Measurements from ENCODE around the gene EPB41L4B.
A peak's percentile ranks its signal among the peaks of the same experiment; 100 is the strongest.

Gene EPB41L4B

DNA sequence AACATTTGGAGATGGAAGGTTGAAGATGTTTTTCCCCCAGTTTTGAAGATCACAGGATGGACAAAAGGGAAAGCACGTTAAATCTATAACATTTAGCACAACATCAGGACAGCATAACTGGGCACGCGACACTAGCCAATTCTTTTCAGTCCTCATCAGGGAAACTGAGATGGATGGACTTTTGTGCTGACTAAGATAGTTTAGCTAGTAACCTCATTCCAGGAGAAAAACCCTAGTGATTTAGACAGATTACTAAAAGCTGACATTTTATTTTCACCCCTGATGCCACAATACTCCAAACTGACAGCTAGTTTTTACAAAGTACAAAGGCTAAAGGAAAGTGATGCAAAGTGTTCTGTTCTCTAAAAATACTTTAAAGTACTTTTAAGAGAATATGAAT is 53.3 kb downstream of the EPB41L4B start:
- DNase-seq = no peak

GRCh38 chr9:109264877-109265587 is 55.8 kb downstream of the EPB41L4B start:
- DNase-seq = no peak

DNA sequence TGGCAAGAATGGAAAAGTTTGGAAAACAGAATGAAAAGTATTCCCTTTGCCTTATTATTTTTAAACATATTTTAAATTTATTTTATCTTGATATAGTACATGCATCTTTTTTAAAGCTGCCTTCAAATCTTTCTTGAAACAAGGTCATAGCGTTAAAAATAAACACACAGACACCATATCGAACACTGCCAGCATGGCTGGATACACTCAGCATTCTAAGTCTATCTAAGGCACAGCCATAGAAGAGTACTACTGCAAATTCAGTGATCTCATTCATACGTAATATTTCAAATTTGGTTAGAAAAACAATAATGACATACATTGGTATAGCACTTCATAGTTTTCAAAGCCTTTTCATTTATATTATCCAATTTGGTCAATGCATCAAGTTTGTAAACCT is 57.5 kb downstream of the EPB41L4B start:
- no peak for DNase-seq

GRCh38 chr9:109258481-109259302 is 62.2 kb downstream of the EPB41L4B start:
- no peak for DNase-seq

- DNase-seq = no peak
These were observed 64.5 kb downstream of the EPB41L4B start for GRCh38 chr9:109256336-109256735.

DNA sequence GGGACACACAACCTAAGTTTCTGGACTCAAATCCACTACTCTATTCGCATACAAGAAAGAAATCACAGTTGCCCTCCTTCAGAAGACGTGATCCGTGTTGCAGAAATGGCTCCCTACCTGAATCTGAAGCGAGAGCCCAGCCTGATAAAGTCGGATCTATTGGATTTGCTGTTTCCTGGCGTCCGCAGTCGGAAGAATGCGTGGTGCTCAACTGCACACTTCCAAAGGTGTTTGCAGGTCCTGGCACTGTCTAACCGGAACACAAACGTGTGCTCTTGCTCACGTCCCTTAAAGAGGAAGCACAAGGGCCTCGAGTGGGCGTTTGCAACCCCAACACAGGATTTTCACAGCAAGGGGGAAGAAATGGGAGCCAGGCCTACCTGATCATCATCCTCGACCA is 65.5 kb downstream of the EPB41L4B start:
- no peak for DNase-seq

DNA sequence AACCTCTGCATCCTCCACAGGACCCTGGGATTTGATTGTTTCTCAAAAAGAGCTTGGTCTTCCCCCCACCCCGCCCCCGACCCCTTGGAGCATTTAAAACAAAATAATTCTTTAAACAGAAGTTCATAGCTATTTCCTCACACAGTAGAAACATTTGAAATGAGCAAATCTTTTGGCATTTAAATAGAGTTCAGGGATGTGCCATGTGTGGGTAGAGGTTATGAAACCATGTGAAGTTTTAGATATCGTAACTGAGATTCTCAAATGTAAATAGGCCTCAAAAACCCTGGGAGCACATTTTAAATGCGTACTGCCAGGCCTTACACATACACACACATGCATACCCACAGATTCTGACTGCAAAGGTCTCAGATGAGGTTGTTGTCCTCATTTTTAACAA is 66.5 kb downstream of the EPB41L4B start:
- DNase-seq = no peak

GRCh38 chr9:109253637-109254284 is 67.1 kb downstream of the EPB41L4B start:
- no peak for DNase-seq

- no peak for DNase-seq
These were observed 67.6 kb downstream of the EPB41L4B start for GRCh38 chr9:109253241-109253636.

- no peak for DNase-seq
These were observed 68.6 kb downstream of the EPB41L4B start for GRCh38 chr9:109252291-109252690.

- DNase-seq = no peak
These were observed 69.1 kb downstream of the EPB41L4B start for GRCh38 chr9:109251776-109252106.

DNA sequence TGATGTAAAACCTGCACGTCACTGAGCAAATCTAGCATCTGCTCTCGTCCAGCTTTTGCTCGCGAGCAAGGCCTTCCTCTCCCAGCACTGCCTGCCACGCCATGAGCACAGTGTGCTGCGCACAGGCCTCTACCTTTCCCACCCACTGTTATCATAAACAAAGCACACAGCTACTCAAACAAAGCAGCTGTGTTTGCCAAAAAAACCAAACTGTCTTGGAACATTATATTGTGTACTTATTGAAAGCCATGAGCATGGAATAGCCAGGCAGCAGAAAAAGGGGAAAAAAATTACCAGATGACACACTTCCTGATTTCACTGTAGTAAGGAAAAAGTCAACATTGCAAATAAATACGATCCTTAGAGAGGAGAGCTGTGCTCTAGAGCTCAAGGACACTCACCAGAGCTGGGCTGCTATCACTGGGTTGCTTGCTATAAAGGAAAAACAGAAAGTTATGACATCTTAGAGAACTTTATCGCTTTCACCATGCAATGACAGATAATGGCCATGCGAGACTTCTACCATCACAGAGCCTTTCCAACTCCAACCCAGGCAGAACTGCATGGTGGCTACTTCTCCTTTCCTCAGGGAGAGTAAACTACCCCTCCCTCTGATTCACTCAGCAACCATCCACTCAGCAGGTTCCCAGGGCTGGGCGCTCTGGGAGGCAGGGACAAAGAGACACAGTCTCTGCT is 69.6 kb downstream of the EPB41L4B start:
- no peak for DNase-seq

- DNase-seq = no peak
These were observed 70.1 kb downstream of the EPB41L4B start for GRCh38 chr9:109250771-109251079.

- no peak for DNase-seq
These were observed 70.5 kb downstream of the EPB41L4B start for GRCh38 chr9:109250311-109250741.

- no peak for DNase-seq
These were observed 71.2 kb downstream of the EPB41L4B start for GRCh38 chr9:109249615-109250014.

- DNase-seq = no peak
These were observed 72.7 kb downstream of the EPB41L4B start for GRCh38 chr9:109248133-109248581.

- DNase-seq = no peak
These were observed 73.6 kb downstream of the EPB41L4B start for GRCh38 chr9:109247228-109247627.

GRCh38 chr9:109246533-109246932 is 74.3 kb downstream of the EPB41L4B start:
- DNase-seq = no peak

DNA sequence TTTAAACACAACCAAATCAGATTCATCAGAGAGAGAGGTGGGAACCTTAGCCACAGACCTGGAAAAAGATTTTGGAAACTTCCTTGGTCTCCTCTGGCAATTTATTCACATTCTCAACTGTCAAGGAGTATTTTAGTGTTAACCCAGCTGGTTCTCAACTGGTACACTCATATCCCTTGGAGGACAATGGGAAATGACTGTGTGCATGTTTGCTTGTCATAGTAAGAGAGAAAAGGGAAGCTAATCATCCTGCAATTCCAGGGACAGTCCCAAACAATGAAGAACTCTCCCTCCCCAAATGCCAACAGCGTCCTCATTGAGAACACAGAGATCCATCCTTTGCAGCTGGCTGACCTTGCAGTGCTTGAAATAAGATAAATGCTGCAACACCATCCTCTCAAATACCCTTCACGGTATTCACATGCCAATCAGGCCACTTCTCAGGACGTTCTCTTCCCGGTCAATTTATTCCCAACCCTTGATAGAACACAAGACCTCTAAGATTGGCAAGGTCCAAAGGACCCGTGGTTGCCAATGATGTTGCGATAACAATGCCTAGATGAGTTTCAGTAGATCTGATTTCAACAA is 75.5 kb downstream of the EPB41L4B start:
- DNase-seq = no peak

- DNase-seq = peak; percentile 83
These were observed 76.4 kb downstream of the EPB41L4B start for GRCh38 chr9:109244179-109245132.

DNA sequence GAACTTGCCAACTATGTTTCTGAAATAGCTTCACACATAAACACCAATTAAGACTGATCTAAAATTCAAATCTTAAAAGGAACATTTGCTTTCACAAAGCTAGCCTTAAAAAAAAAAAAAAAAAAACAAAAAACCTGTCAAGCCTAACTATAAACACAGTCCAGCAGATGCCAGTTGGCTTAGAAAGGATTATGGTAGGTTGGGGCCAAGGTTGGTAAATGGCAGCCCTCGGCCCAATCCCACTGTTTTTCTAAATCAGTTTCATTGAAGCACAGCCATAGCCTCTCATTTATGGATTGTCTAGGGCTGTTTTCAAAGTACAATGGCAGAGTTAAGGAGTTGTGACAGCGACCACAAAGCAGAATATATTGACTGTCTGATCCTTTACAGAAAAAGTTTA is 78.1 kb downstream of the EPB41L4B start:
- no peak for DNase-seq

DNA sequence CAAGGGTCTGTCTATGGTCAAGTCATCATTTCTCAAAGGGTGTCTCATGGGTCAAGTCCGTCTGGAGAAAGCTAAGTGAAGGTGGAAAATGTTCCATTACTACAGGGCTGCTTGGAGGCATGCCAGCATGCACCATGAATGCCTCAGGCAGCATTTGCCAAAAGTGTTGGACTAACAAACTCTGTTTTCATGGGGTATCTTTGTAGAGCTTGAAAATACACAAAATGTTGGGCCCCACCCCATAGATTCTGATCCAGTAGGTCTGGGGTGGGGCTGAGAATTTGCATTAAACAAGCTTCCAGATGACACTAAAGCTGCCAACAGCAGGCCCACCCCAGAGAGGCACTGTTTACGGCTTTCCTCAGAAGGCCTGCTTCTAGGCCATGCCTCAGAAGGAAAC is 78.8 kb downstream of the EPB41L4B start:
- DNase-seq = no peak

All from hematopoietic multipotent progenitor cell treated with erythropoietin and hydrocortisone succinate and interleukin-3 and kit ligand, for 4 days (in vitro differentiated cells).